Measurements from ENCODE around the gene CPA2.
"Not testable (repeated sequence)": the region's sequence is repeated elsewhere in the genome, so short reads cannot be mapped to it uniquely, and the experiment has no call there.

CPA2 gene

GRCh38 chr7:130303127-130303526 lies 36.5 kb downstream of the CPA2 start:
- Histone ChIP-seq H3K4me3 (ENCODE audit: low read depth, low read length) (no peak overlapping the region), H3K9me3 (ENCODE audit: control insufficient read depth, insufficient read depth, low read length) (no peaks in the 10 kb centered on the region), H3K27me3 (ENCODE audit: control insufficient read depth, insufficient read depth, low read length) (no peaks in the 10 kb centered on the region), H3K4me1 (ENCODE audit: control insufficient read depth, insufficient read depth, low read length) (no peaks in the 10 kb centered on the region), H3K9ac (ENCODE audit: low read depth, low read length) (no peak overlapping the region), H3K36me3 (ENCODE audit: control insufficient read depth, insufficient read depth, low read length) (no peaks in the 10 kb centered on the region)

- H3K9me3 ChIP-seq (ENCODE audit: control insufficient read depth, insufficient read depth, low read length): no peaks in the 10 kb centered on the region
- H3K27me3 ChIP-seq (ENCODE audit: control insufficient read depth, insufficient read depth, low read length): no peaks in the 10 kb centered on the region
- H3K4me1 ChIP-seq (ENCODE audit: control insufficient read depth, insufficient read depth, low read length): no peaks in the 10 kb centered on the region
- H3K9ac ChIP-seq (ENCODE audit: low read depth, low read length): no peak overlapping the region
- no peak overlapping the region for H3K4me3 ChIP-seq (ENCODE audit: low read depth, low read length)
- no peaks in the 10 kb centered on the region for H3K36me3 ChIP-seq (ENCODE audit: control insufficient read depth, insufficient read depth, low read length)
Measured at GRCh38 chr7:130303551-130303950, 36.9 kb downstream of the CPA2 start.

- H3K36me3 ChIP-seq (ENCODE audit: control insufficient read depth, insufficient read depth, low read length): no peaks in the 10 kb centered on the region
- no peak overlapping the region for H3K9ac ChIP-seq (ENCODE audit: low read depth, low read length)
- no peaks in the 10 kb centered on the region for H3K27me3 ChIP-seq (ENCODE audit: control insufficient read depth, insufficient read depth, low read length)
- no peaks in the 10 kb centered on the region for H3K9me3 ChIP-seq (ENCODE audit: control insufficient read depth, insufficient read depth, low read length)
- H3K4me1 ChIP-seq (ENCODE audit: control insufficient read depth, insufficient read depth, low read length): no peaks in the 10 kb centered on the region
- no peak overlapping the region for H3K4me3 ChIP-seq (ENCODE audit: low read depth, low read length)
Measured at GRCh38 chr7:130303982-130304381, 37.3 kb downstream of the CPA2 start.

- no peaks in the 10 kb centered on the region for H3K27me3 ChIP-seq (ENCODE audit: control insufficient read depth, insufficient read depth, low read length)
- no peak overlapping the region for H3K4me3 ChIP-seq (ENCODE audit: low read depth, low read length)
- no peaks in the 10 kb centered on the region for H3K36me3 ChIP-seq (ENCODE audit: control insufficient read depth, insufficient read depth, low read length)
- no peaks in the 10 kb centered on the region for H3K9me3 ChIP-seq (ENCODE audit: control insufficient read depth, insufficient read depth, low read length)
- no peaks in the 10 kb centered on the region for H3K4me1 ChIP-seq (ENCODE audit: control insufficient read depth, insufficient read depth, low read length)
- H3K9ac ChIP-seq (ENCODE audit: low read depth, low read length): no peak overlapping the region
Measured at GRCh38 chr7:130304878-130305277, 38.2 kb downstream of the CPA2 start.

DNA sequence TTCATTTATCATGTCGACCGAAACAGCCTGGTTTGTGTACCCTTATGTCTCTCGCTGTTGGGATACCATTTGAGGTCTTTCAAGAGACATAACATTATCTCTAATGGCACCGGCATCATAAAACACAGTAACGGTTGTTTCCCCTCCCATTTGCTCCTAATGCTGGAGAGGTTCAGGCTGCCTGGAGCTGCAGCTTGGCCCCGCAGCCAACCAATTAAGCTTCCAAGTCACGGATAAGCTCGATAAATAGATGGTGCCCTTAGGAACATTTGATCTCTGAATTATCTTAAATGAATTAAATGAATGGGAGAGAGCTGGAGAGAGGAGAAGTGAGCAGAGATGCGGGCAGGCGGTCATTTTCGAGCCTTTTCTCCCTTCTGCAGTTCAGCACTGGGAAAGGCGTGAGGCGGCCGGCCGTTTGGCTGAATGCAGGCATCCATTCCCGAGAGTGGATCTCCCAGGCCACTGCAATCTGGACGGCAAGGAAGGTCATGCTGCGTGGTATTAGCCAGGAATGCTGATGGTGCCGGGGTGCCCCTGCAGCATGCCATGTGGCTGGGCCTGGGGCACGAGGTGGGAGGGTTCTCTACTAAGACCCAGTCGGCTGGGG lies 38.9 kb downstream of the CPA2 start:
- Histone ChIP-seq H3K36me3 (ENCODE audit: control insufficient read depth, insufficient read depth, low read length) (no peaks in the 10 kb centered on the region), H3K9ac (ENCODE audit: low read depth, low read length) (no peak overlapping the region), H3K27me3 (ENCODE audit: control insufficient read depth, insufficient read depth, low read length) (no peaks in the 10 kb centered on the region), H3K4me1 (ENCODE audit: control insufficient read depth, insufficient read depth, low read length) (no peaks in the 10 kb centered on the region), H3K4me3 (ENCODE audit: low read depth, low read length) (no peak overlapping the region), H3K9me3 (ENCODE audit: control insufficient read depth, insufficient read depth, low read length) (no peaks in the 10 kb centered on the region)

- Histone ChIP-seq H3K9ac (ENCODE audit: low read depth, low read length) (no peak overlapping the region), H3K27me3 (ENCODE audit: control insufficient read depth, insufficient read depth, low read length) (no peaks in the 10 kb centered on the region)
Measured at GRCh38 chr7:130309986-130310385, 43.3 kb downstream of the CPA2 start.

GRCh38 chr7:130314305-130314704 lies 47.6 kb downstream of the CPA2 start:
- H3K4me1 ChIP-seq (ENCODE audit: control insufficient read depth, insufficient read depth, low read length): no peaks in the 10 kb centered on the region
- no peaks in the 10 kb centered on the region for H3K36me3 ChIP-seq (ENCODE audit: control insufficient read depth, insufficient read depth, low read length)
- no peaks in the 10 kb centered on the region for H3K27me3 ChIP-seq (ENCODE audit: control insufficient read depth, insufficient read depth, low read length)
- H3K9me3 ChIP-seq (ENCODE audit: control insufficient read depth, insufficient read depth, low read length): no peaks in the 10 kb centered on the region
- H3K4me3 ChIP-seq (ENCODE audit: low read depth, low read length): no peak overlapping the region
- H3K9ac ChIP-seq (ENCODE audit: low read depth, low read length): no peak overlapping the region

More at GRCh38 chr7:130309986-130310385, 43.3 kb downstream of the CPA2 start:
- H3K4me1 ChIP-seq (ENCODE audit: control insufficient read depth, insufficient read depth, low read length): no peaks in the 10 kb centered on the region
- no peaks in the 10 kb centered on the region for H3K9me3 ChIP-seq (ENCODE audit: control insufficient read depth, insufficient read depth, low read length)
- H3K4me3 ChIP-seq (ENCODE audit: low read depth, low read length): no peak overlapping the region
- no peaks in the 10 kb centered on the region for H3K36me3 ChIP-seq (ENCODE audit: control insufficient read depth, insufficient read depth, low read length)

- no peak overlapping the region for H3K9ac ChIP-seq (ENCODE audit: low read depth, low read length)
- no peaks in the 10 kb centered on the region for H3K9me3 ChIP-seq (ENCODE audit: control insufficient read depth, insufficient read depth, low read length)
- H3K4me3 ChIP-seq (ENCODE audit: low read depth, low read length): no peak overlapping the region
- no peaks in the 10 kb centered on the region for H3K36me3 ChIP-seq (ENCODE audit: control insufficient read depth, insufficient read depth, low read length)
- H3K27me3 ChIP-seq (ENCODE audit: control insufficient read depth, insufficient read depth, low read length): no peaks in the 10 kb centered on the region
- no peaks in the 10 kb centered on the region for H3K4me1 ChIP-seq (ENCODE audit: control insufficient read depth, insufficient read depth, low read length)
Measured at GRCh38 chr7:130319541-130319940, 52.9 kb downstream of the CPA2 start.

DNA sequence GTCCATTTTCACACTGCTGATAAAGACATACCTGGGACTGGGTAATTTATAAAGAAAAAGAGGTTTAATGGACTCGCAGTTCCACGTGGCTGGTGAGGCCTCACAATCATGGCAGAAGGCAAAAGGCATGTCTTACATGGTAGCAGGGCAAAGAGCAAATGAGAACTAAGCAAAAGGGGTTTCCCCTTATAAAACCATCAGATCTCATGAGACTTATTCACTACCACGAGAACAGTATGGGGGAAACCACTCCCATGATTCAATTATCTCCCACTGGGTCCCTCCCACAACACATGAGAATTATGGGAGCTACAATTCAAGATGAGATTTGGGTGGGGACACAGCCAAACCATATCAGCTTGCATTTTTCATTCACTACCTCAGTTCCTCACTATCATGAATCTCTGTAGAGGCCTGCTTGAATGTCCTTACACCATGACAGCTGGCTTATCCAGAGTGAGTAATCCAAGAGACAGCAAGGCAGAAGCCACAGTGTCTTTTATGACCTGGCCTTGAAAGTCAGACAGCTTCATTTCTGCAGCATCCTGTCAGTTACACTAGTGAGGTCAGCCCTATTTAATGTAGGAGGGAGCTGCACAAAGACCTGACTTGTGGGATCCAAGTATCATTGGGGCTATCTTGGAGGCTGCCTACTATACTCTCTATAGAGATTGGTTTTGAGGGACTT lies 55.0 kb downstream of the CPA2 start:
- not testable (repeated sequence) for H3K36me3 ChIP-seq (ENCODE audit: control insufficient read depth, insufficient read depth, low read length); H3K9me3 ChIP-seq (ENCODE audit: control insufficient read depth, insufficient read depth, low read length); H3K4me1 ChIP-seq (ENCODE audit: control insufficient read depth, insufficient read depth, low read length)

GRCh38 chr7:130322615-130323014 lies 56.0 kb downstream of the CPA2 start:
- no peak overlapping the region for H3K4me3 ChIP-seq (ENCODE audit: low read depth, low read length)
- H3K36me3 ChIP-seq (ENCODE audit: control insufficient read depth, insufficient read depth, low read length): no peaks in the 10 kb centered on the region
- no peaks in the 10 kb centered on the region for H3K27me3 ChIP-seq (ENCODE audit: control insufficient read depth, insufficient read depth, low read length)
- H3K4me1 ChIP-seq (ENCODE audit: control insufficient read depth, insufficient read depth, low read length): no peaks in the 10 kb centered on the region
- H3K9ac ChIP-seq (ENCODE audit: low read depth, low read length): no peak overlapping the region
- no peaks in the 10 kb centered on the region for H3K9me3 ChIP-seq (ENCODE audit: control insufficient read depth, insufficient read depth, low read length)

More for the DNA sequence above, 55.0 kb downstream of the CPA2 start:
- not testable (repeated sequence) for H3K27me3 ChIP-seq (ENCODE audit: control insufficient read depth, insufficient read depth, low read length); H3K9ac ChIP-seq (ENCODE audit: low read depth, low read length); H3K4me3 ChIP-seq (ENCODE audit: low read depth, low read length)

DNA sequence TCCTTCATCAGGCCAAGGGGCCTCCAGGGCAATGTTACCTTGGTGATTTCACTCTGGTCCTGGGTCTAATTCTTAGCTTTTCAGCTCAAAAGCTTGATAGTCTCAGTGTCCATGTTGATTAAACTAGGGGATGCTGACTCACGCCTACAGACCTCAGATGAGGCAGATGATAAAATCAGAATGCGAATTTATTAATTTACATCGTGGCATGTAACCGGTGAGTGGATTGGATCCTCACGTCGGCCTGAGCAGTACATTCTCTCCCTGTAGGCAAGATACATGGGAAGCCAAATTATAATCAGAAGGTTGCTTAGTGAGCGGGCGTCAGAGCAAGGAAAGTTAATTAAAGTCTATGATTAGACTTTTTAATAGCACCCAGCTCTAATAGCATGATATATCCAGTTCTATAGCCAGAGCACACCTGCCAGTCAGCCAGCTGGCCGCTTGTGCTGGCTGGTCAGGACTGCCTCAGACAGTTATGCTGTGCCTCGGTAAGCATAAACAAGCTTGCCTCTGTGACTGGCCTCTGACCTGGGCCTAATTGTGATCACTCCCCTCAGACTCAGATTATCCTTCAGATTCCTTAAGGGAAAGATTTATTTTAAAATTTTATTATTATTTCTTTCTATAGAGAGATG lies 57.8 kb downstream of the CPA2 start:
- Histone ChIP-seq H3K9ac (ENCODE audit: low read depth, low read length) (no peak overlapping the region), H3K36me3 (ENCODE audit: control insufficient read depth, insufficient read depth, low read length) (no peaks in the 10 kb centered on the region), H3K4me1 (ENCODE audit: control insufficient read depth, insufficient read depth, low read length) (no peaks in the 10 kb centered on the region), H3K4me3 (ENCODE audit: low read depth, low read length) (no peak overlapping the region), H3K27me3 (ENCODE audit: control insufficient read depth, insufficient read depth, low read length) (no peaks in the 10 kb centered on the region), H3K9me3 (ENCODE audit: control insufficient read depth, insufficient read depth, low read length) (no peaks in the 10 kb centered on the region)

GRCh38 chr7:130329681-130330080 lies 63.0 kb downstream of the CPA2 start:
- Histone ChIP-seq H3K4me1 (ENCODE audit: control insufficient read depth, insufficient read depth, low read length) (no peaks in the 10 kb centered on the region), H3K4me3 (ENCODE audit: low read depth, low read length) (no peak overlapping the region), H3K9ac (ENCODE audit: low read depth, low read length) (no peak overlapping the region), H3K9me3 (ENCODE audit: control insufficient read depth, insufficient read depth, low read length) (no peaks in the 10 kb centered on the region), H3K27me3 (ENCODE audit: control insufficient read depth, insufficient read depth, low read length) (no peaks in the 10 kb centered on the region), H3K36me3 (ENCODE audit: control insufficient read depth, insufficient read depth, low read length) (no peaks in the 10 kb centered on the region)

Data from iPS-15b (cell line).